Breast epithelium (tissue), 3 donors: ENCODE data around the gene SAT2.

Source experiments
- CTCF ChIP-seq, 3 donors: fragments of 450-650 bp; IDR thresholded peaks; one replicate each; pipeline ENCODE4 v1.5.1; 2016 to 2017; ENCODE audit warnings: antibody characterized with exemption in 3 of 3, mild to moderate bottlenecking in 3 of 3, moderate library complexity in 3 of 3
- POLR2A ChIP-seq: fragments of 450-650 bp; IDR thresholded peaks from one replicate; pipeline ENCODE4 v1.6.1; 2016; ENCODE audit warnings: antibody characterized with exemption, mild to moderate bottlenecking, moderate library complexity

DNA sequence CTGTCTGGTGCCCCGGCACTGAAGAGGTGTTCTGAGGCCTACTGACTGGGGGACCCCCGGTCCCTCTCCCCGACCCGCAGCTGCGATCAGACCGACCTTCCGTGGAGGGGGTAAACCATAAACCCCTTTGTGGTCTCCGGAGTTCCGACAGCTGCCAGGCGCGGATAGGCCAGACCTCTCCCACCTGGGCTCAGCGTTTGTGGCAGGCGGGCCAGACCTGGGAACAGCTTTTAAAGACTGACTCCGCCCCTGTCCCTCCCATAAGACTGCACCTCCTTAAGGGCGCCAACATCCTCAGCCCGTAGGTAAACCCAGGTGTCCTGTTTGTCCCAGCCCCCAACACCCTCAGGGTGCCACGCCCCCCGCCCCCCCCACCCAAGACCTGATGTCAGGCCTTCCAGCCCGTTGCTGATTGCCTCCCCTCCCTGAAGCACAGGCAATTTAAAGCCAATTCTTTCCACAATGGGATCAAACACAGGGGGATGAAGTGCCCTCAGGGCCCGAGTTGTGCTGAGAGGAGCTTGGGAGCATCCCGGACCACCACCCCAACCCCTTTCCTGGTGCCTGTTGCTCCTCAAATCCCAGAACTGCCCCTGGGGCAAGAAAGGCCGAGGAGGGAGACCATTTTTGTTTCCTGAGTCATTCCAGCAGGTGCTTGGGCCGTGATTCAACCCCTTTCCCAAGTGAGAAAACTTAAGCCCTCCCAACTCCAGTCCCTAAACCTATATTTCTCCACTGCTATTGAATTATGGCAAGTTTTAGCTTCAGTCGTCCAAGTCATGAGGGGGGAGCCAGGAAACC is 37.5 kb downstream of the SAT2 start, which contains the start of gene SOX15:
- TF ChIP-seq CTCF (IDR thresholded peaks at IDR 0.05) (no peak), POLR2A (no peak)
